NCI-H1694 (cell line): ENCODE data around the gene IGDCC3.

Experiments
- DNase-seq: peaks from one replicate; lab custom pipeline; 2025; lab: John Stamatoyannopoulos, UW

IGDCC3 gene

GRCh38 chr15:65388306-65389080 lies 10.7 kb upstream of the IGDCC3 start:
- DNase-seq, result no peak

- no peak for DNase-seq
Measured at GRCh38 chr15:65386886-65387285, 9.1 kb upstream of the IGDCC3 start.

DNA sequence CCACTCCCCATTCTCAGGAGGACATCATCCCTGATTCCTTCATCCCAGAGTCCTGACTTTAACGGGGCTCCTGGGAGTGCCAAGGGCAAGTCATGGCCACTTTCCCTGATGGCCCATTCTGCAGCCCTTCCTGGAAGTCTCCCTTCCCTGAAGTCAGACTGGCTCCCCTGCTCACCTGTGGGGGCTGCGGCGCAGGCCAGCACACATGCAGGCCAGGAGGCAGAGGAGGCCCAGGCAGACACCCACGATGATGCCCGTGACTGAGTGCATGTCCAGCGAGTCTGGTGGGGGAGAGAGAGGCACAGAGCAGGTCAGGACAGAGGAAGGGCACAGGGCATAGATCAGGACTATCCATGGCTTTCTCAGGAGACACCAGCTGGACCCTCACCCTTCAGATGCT lies 8.6 kb upstream of the IGDCC3 start:
- no peak for DNase-seq

GRCh38 chr15:65385870-65386258 lies 8.1 kb upstream of the IGDCC3 start:
- no peak for DNase-seq

- peak; percentile 86 for DNase-seq
Measured at GRCh38 chr15:65384895-65385869, 7.4 kb upstream of the IGDCC3 start.

DNA sequence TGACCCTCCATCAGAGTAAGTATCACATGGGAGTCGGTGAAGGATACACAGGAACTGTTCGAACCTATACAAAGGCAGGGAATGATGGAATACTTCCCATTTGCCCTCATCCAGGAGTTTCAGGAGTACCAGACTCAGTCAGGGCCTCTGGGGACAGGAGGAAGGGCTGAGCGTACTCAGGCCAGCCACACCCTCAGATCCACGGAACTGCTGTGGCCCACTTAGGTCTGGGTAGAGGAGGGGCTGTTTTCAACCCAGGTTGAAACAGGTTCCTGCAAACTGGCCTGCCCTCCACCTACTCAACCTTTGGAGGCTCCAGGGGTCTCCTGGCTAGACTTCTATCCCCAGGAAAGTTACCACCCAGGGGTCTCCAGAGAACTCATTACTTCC lies 6.7 kb upstream of the IGDCC3 start:
- no peak for DNase-seq

GRCh38 chr15:65383991-65384390 lies 6.2 kb upstream of the IGDCC3 start:
- no peak for DNase-seq

DNA sequence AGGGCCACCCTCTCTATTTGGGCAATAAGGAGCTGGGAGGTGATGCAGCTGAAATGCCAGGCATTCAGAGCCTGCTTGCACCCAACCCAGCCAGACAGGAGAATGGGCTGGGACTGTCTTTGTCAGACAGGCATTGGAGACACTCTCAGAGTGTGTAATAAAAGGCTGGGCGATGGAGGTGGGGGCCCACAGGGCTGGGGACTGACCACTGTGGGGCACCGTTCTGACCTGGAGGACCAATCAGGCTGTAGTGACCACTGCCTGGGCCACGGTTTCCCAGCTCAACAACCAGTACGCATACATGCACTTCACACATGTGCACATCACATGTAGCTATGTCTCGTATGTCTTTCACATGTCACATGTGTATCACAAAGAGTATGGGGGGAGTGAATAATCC lies 5.7 kb upstream of the IGDCC3 start:
- DNase-seq, result no peak

GRCh38 chr15:65382921-65383320 lies 5.1 kb upstream of the IGDCC3 start:
- DNase-seq, result no peak

DNA sequence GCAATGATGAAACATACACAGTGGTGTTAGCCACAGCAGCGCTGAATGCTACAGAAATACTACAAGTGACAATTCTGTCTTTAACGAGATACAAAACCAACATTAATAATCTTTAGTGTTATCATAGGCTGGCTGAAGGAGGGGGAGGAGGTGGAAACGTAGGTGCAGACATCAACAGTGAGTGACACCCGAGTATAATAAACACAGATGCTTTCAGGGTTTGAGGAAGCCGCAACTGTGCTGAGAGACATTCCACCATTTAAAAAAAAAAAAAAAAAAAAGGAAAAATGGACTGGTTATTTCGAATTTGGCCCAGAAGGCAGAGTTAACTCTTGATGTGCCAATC lies 4.3 kb upstream of the IGDCC3 start:
- no peak for DNase-seq

DNA sequence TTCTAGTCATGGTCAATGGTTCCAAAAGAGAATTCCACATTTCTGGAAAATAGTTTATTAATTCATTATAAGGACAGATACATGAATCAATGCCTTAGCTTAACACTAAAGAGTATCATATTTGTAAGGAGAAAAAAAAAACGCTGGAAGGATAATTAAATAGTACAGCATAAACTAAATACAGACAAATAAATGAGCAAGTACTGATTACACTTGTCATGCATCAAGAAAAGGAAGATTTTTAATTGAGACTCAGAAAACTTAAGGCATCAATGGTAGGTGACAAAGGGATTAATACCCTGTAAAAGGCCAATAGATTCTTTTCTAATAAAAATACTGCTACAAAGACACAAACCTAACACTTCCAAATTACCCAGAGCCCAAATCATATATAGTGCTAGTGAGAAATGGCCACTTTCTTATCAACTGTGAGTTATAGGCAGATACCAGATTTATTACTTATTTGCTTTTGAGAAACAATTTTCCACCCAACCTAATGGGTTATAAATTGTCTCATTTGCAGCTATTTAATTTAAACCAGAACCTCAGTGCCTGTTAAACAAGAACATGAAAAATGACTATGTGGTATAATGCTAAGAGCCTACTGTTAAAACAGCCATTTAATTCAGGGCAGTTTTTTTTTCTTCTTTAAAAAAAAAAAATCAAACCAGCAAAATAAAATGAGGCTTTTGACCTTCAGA lies 3.8 kb upstream of the IGDCC3 start:
- no peak for DNase-seq

DNA sequence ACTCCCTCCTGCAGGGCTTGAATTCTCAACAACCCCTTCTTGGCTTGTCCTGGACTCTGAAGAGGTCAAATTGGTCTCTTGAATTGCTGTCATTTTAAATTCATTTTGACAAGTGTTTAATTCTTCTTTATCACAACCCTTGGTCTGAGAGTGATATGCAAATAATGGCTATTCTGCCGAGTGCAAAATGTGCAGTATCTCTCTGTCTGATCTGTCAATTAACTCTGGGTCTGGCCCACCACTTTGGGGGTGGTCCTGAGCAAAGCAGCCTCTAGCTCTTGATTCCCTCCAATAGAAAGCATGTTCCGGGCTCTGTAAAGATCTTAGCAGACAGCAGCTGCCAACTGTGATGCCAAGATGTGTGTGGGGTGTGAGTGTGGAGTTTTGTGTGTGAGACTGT lies 2.2 kb upstream of the IGDCC3 start:
- no peak for DNase-seq

DNA sequence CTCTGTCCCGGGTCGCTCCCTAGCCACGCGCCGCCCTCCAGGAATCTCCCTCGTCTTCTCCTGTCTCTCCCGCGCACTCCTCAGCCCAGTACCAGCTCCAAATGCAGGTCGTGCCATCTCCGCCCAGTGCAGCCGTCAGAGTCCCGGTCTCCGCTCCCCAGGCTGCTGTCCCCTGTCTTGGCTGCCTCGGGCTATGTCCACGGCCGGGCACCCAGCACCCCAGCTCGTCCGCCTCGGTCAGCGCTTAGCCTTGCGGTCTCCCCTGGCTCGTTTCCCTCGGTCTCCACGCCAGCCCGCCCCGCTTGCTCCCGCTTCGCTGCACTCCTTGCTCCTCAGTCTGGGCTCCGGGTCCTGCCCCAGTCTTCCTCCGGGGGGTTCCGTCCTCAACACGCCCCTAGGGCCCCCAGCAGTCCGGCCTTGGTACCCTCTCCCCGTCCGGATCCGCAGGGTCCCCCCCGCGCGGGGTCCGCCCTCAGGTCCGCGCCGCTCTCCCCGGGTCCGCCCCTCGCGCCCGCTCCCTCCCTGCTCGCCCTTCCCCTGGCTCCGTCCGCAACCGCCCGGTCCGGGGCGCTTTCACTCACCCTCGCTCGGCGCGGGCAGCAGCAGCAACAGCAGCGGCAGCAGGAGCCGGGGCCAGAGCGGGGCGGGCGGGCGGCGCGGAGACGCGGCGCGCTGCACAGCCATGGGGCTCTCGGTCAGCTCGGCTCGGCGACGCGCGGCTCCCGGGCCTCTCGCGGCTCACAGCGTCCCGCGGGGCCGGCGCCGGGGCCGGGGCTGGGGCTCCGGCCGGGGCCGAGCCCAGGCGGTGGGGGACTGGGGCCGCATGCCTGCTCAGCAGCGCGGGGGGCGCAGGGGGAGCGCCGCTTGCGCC lies 462 bp downstream of the IGDCC3 start:
- DNase-seq, result no peak

- no peak for DNase-seq
Measured at GRCh38 chr15:65376767-65377104, 1.1 kb downstream of the IGDCC3 start.

DNA sequence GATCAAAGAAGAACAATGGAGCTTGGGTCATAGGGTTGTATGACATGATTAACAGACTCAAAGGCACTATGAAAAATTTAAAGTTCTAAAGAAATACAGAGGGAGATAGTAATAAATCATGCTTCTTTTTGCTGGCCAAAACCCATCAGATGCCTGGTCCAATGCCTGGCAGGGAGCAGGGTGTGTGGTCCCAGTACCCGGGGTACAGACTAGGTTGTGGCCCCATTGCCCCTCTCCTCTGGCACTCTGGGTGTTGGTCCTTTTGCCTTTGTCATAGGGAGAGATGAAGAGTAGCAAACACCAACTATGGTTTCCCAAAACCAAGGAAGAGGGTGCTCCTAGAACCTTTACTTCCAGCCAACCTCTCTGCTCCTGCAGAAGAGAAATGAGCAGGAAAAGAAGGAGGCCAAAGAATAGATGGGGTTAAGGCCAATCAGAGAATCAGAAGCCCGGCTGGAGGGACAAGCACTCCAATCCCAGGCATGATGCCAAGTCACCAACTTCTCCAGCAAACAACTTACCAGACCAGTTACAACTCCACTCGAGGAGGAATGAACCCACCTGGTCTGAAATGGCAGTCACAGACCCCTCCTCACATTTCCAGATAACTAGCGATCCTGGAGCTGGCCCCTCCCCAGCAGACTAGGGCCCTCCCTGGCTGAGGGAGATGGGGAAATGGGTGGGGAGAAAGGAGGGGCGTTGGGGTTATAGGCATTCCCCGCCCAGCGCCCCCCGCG lies 1.8 kb downstream of the IGDCC3 start:
- no peak for DNase-seq

GRCh38 chr15:65374821-65375401 lies 2.9 kb downstream of the IGDCC3 start:
- no peak for DNase-seq

DNA sequence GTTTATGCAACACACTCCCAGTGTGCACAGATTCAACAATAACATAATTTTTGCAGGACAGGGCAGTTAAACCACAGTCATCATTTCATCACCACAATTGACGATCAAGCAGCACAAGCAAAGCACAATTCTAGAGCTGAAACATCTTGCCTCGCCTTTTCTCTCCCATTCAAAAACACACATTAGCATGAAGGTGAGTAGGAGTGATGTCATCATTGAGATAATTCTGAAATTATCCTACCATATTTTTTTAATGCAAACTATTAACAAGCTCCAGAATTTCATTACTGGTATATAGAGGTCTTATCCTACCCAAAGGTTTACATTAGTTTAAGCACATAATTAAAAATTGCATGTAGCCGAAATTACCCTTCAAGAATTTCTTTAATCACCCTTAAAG lies 3.5 kb downstream of the IGDCC3 start:
- DNase-seq, result no peak

GRCh38 chr15:65373163-65373651 lies 4.6 kb downstream of the IGDCC3 start:
- no peak for DNase-seq

DNA sequence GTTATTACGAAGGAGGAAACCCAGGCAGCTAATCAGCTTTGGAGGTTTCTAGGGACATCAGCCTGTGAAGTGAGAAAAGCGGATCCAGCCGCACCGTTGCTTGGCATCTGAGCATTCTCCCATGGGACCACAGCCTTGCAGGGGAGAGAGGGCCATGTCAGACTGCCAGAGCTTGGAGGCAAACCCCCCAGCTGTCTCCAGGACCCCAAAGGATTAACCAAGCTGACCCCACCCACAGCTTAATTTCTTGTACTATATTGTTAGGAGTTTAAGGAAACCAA lies 5.1 kb downstream of the IGDCC3 start:
- peak; percentile 45 for DNase-seq

DNA sequence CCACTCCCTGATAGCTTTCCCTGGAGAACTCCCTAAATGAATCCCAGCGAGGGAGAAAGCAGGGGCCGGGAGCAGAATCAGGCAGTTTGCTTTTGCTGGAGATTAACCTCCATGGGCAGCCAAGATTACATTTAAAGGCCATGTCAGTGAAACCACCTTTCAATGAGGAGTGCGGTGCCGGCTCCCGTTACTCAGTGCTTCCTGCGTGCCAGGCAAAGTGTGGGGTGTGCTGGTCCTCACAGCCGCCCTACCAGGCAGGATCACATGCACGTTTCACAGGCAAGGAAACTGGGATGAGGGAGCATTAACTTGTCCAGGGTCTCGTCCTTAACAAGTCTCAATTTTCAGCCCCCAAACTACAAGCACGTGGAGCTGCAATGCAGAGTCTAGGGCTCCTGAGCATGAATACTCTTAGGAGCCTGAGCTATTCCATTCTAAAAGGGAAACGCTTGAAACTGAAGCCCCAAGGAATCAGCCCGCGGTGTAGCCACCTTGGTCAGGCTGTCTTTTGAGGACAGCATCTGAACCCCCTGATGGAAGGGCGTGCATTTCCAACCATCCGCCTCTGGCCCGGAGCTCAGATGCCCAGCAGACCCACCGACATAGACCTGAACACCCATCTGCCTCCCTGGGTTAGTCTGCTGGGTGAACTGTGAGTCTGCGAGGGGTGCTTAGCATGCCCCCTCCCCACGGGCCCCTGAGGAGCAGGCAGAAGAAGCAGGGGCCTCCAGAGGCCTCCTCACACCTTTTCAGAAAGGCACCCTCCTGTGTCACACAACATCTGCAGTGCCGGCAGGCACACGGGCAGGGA lies 5.6 kb downstream of the IGDCC3 start:
- no peak for DNase-seq
